NK-92 (cell line): ENCODE data around the gene GRM3.

Source experiments
- DNase-seq: peaks from one replicate; lab custom pipeline; 2025; ENCODE audit not compliant: unreplicated experiment; lab: John Stamatoyannopoulos, UW

GRM3 gene

DNA sequence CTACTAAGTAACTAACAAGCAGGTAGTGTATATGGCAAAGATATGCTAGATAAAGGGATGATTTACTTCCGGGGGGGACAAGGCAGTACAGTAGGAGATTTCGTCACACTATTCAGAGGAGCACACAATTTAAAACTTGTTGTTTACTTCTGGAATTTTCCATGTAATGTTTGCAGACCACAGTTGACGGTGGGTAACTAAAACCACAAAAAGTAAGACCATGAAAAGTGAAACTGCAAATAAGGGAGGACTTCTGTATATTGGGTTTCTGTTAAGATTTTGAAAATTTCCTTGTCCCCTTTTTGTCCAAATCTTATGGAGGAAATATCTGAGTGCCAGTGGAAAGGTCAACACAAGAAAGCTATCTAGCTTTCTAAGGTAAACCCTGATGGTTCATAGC lies 245.8 kb downstream of the GRM3 start:
- no peak for DNase-seq

DNA sequence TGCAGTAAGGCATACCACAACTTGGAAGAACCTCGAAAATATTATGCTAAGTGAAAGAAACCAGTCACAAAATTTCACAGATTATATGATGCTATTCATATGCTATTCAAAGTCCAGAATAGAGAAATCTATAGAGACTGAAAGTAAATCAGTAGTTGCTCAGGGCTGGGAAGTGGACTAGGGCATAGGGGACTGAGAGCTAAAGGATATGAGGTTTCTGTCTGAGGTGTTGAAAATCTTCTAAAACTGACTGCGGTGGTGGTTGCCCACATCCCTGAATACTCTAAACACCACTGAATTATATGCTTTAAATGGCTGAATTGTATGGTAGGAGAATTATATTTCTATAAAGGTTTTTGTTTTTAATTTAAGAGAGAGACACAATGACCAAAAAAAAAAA lies 254.5 kb downstream of the GRM3 start:
- no peak for DNase-seq

DNA sequence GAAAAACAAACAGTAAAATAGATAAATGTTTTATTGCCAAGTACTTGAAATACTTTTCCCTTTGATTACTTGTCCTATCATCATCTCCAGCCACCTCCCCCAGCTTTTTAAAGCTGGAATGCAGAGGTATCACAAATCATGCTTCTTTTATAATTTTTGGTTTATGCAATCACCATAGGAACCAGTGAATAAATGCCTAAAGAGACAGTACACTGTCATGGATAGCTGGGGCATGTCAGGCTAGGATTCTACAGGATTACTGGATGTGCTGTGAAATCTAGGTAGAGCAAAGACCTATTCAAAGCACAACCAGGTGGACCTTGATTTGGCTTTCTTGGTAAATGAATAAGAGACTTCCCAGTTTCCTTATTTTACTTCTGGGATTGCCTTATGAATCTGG lies 257.2 kb downstream of the GRM3 start:
- no peak for DNase-seq

DNA sequence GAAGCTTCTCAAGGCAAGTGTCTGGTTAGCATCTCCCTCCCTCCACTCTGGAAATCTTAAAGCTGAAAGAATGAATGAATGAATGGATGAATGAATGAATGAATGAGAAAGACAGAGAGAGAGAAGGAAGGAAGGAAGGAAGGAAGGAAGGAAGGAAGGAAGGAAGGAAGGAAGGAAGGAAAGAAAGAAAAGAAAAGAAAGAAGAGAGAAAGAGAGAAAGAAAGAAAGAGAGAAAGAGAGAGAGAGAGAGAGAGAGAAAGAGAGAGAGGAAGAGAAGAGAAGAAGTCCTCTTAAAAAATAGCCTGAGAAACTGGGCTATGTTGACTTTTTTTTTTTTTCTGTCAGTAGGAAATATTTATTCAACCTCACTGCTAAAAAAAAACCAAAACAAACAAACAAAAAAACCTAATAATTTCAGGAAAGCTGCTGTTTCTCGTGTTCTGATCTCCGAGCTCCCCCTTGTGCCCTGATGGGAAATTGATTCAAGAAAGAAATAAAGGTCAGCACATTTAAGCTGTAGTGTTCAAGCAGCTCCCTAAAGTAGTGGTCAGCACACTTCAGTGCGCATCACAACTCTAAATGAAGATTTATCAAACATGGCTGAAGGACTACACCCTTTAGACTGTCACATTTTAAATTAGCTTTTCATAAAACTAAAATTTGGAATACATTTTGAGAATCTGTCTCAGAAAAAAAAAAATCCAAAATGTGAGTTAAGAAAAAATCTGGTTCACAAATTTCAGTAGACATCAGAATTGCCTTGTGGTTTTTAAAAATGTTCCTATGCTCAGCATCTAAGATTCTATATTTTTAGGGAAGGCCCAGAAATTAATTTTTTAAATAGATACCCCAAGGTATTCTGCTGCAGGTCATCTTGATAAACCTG lies 261.5 kb downstream of the GRM3 start:
- DNase-seq: no peak

DNA sequence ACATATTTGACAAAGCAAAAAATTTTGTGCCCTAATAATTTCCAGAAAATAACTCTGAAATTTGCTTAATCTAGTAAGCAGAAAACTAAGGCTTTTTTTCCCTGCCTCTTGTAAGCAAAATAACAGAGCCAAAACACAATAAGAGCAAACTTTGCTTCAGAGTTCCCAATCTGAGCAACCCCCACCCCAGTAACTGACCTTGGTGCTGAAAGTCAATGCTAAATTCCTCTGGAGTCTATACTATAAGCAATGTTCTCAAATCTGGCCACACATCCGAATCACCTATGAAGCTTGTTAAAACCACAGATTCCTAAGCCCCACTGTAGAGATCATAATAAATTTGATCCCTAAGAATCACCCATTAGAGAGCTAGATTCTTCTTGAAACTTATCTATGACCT lies 265.2 kb downstream of the GRM3 start:
- no peak for DNase-seq

DNA sequence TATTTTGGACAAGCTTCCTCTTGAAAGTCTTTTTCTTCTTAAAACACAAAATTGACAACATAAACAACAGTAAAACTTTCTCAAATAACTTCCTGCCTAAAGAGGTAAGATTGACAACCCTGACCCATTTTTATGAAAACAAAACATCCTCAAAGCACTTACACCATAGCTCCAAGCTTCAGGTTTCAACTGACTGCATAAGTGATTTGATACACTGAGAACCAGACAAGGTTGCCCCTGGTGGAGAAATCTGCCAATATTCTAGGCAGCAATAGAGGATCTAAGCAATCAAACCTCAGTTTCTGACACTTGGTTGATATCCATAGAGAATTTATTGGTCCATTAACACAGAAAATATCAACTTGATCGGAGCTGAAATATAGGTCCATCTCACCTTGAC lies 267.9 kb downstream of the GRM3 start:
- no peak for DNase-seq

DNA sequence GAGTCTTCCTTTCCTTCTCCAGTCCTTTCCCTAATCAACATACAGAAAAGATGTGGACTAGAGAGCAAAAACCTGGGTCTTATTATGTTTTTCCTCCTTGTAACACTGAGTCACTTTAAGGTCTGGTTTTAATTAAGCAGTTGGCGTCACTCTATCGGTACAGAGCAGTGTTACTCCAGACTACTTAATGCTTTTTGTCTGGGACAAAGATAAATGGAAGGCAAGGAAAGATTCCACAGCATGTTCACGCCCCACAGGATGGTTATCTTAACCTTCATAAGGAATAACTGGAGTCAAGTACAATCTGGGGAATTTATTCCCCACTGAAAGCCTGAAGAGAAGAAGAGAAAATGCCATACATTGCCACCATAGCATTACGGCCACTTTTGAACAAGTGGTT lies 270.0 kb downstream of the GRM3 start:
- DNase-seq: no peak
